Measurements from ENCODE around the gene MOB2. TPM values are rescaled to one million over a fixed set of nuclear protein-coding genes. Genes with fewer than 3 reads are reported as not detected.

MOB2 gene
- total RNA-seq, 4 donors from 2014 or later, result 84.8 to 126 (median 93.8) TPM

- WGBS, 2 donors, result 73 to 74% methylated on average over 18 of the region's 19 CpGs
- intact Hi-C loops (cut with DNase I; ENCODE audit: low total_unique reads), result no loop called here
- TF ChIP-seq, protein P1, sequence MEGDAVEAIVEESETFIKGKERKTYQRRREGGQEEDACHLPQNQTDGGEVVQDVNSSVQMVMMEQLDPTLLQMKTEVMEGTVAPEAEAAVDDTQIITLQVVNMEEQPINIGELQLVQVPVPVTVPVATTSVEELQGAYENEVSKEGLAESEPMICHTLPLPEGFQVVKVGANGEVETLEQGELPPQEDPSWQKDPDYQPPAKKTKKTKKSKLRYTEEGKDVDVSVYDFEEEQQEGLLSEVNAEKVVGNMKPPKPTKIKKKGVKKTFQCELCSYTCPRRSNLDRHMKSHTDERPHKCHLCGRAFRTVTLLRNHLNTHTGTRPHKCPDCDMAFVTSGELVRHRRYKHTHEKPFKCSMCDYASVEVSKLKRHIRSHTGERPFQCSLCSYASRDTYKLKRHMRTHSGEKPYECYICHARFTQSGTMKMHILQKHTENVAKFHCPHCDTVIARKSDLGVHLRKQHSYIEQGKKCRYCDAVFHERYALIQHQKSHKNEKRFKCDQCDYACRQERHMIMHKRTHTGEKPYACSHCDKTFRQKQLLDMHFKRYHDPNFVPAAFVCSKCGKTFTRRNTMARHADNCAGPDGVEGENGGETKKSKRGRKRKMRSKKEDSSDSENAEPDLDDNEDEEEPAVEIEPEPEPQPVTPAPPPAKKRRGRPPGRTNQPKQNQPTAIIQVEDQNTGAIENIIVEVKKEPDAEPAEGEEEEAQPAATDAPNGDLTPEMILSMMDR (IDR thresholded peaks at IDR 0.05), result no peak
- TF ChIP-seq POLR2A (IDR thresholded peaks at IDR 0.05), result no peak
Measured at GRCh38 chr11:1468473-1469066, 18.0 kb downstream of the MOB2 start.

DNA sequence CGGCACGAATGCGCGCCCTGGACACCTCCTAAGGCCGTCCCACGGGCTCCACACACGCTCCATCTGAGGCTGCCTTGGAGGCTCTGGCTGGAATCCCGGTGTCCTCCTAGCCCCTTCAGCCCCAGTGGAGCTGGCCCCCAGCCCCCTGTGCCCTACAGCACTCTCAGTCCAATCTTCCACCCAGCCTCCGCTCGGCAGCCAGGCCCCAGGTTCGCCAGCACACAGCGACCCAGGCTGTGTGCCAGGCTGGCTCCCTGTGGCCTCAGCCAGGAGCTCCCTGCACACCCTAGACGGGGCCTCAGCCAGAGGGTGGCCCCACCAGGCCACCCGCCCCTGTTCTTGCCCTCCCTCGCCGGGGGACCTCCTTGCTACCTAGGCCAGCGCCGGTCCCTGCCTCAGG, 18.6 kb downstream of the MOB2 start:
- intact Hi-C loops (cut with DNase I; ENCODE audit: low total_unique reads), result no loop called here
- TF ChIP-seq, protein P1 (IDR thresholded peaks at IDR 0.05), result no peak
- no peak for TF ChIP-seq POLR2A (IDR thresholded peaks at IDR 0.05)
- no peak for DNase-seq (ENCODE audit: low spot score in 2 of 2)
- H3K4me3 ChIP-seq (ENCODE audit: low read depth, poor library complexity, severe bottlenecking), result no peak overlapping the region
- 84 to 87% methylated on average over 18 of the region's 18 CpGs for WGBS, 2 donors

More at GRCh38 chr11:1468473-1469066, 18.0 kb downstream of the MOB2 start:
- no peak overlapping the region for H3K4me3 ChIP-seq (ENCODE audit: low read depth, poor library complexity, severe bottlenecking)
- no peak for DNase-seq (ENCODE audit: low spot score in 2 of 2)

- WGBS, 2 donors, result 81% methylated on average over 9 of the region's 9 CpGs
- no peak for TF ChIP-seq POLR2A (IDR thresholded peaks at IDR 0.05)
- TF ChIP-seq, protein P1 (IDR thresholded peaks at IDR 0.05), result no peak
- intact Hi-C loops (cut with DNase I; ENCODE audit: low total_unique reads), result no loop called here
- DNase-seq (ENCODE audit: low spot score in 2 of 2), result no peak
- no peak overlapping the region for H3K4me3 ChIP-seq (ENCODE audit: low read depth, poor library complexity, severe bottlenecking)
Measured at GRCh38 chr11:1467270-1467669, 19.3 kb downstream of the MOB2 start.

GRCh38 chr11:1466784-1467183, 19.8 kb downstream of the MOB2 start:
- WGBS, 2 donors, result 89 to 91% methylated on average over 16 of the region's 16 CpGs
- intact Hi-C loops (cut with DNase I; ENCODE audit: low total_unique reads), result no loop called here
- DNase-seq (ENCODE audit: low spot score in 2 of 2), result no peak
- TF ChIP-seq POLR2A (IDR thresholded peaks at IDR 0.05), result no peak
- TF ChIP-seq, protein P1 (IDR thresholded peaks at IDR 0.05), result no peak
- no peak overlapping the region for H3K4me3 ChIP-seq (ENCODE audit: low read depth, poor library complexity, severe bottlenecking)

DNA sequence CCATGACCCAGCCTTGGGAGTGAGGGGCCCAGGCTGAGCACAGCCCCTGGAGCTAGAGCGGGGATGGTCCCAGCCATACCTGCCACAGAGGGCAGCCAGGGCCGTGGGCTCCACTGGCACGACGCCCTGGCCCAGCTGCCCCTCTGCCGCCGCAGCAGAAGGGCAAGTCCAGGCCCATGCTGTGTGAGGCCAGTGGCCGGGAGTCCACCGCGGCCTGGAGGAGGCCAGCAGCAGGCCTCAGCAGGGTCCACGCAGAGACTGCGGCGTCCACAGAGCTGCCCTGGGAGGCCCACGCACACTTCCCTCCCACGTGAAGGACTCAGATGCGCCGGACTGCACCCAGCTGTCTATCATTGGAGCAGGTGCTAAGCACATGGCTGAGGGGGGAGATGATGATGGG, 23.5 kb downstream of the MOB2 start:
- DNase-seq (ENCODE audit: low spot score in 2 of 2), result no peak
- H3K4me3 ChIP-seq (ENCODE audit: low read depth, poor library complexity, severe bottlenecking), result no peak overlapping the region
- WGBS, 2 donors, result 81 to 87% methylated on average over 3 to 5 of the region's 16 CpGs
- no peak for TF ChIP-seq POLR2A (IDR thresholded peaks at IDR 0.05)
- TF ChIP-seq, protein P1 (IDR thresholded peaks at IDR 0.05), result no peak
- intact Hi-C loops (cut with DNase I; ENCODE audit: low total_unique reads), result no loop called here

DNA sequence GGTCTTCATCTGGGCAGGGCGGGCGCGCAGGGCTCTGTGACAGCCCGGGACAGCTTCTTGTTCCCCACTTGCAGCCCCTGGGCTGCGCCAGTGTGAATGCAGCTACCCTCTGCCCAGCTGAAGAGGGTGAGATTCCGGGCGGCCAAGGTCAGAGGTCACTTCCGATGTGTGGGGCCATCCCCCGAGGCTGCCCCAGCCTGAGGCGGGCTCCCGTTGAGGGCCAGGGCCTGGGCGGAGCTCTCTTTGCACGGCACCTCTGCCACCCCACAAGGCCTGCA, 23.9 kb downstream of the MOB2 start:
- H3K4me3 ChIP-seq (ENCODE audit: low read depth, poor library complexity, severe bottlenecking), result no peak overlapping the region
- no peak for TF ChIP-seq POLR2A (IDR thresholded peaks at IDR 0.05)
- TF ChIP-seq, protein P1 (IDR thresholded peaks at IDR 0.05), result no peak
- WGBS, 2 donors, result 73 to 87% methylated on average over 6 to 13 of the region's 13 CpGs
- intact Hi-C loops (cut with DNase I; ENCODE audit: low total_unique reads), result no loop called here
- no peak for DNase-seq (ENCODE audit: low spot score in 2 of 2)
